HEK293T (cell line): ENCODE measurements around the gene CADM4.

ENCODE experiments used
- CTCF ChIA-PET: fragments of 350-600 bp; formaldehyde crosslinking; extraction: SDS; loops from one replicate; lab custom pipeline; 2021; ENCODE audit warnings: antibody characterized with exemption, inconsistent platforms; lab: Yijun Ruan, JAX
- POLR2A ChIA-PET: fragments of 350-600 bp; formaldehyde crosslinking; extraction: SDS; loops from one replicate; lab custom pipeline; 2020; ENCODE audit warnings: antibody characterized with exemption, inconsistent platforms; lab: Yijun Ruan, JAX
- DNase-seq: peaks from one replicate; pipeline ENCODE4 v3.0.0; 2012; ENCODE audit warnings: mixed read lengths; ENCODE audit errors: extremely low spot score
- ARNT ChIP-seq: fragments of 450-650 bp; IDR thresholded peaks from 2 replicates; pipeline ENCODE4 v1.6.1; 2017; ENCODE audit warnings: mild to moderate bottlenecking
- BHLHE40 ChIP-seq: fragments of 450-650 bp; IDR thresholded peaks from 2 replicates; pipeline ENCODE4 v1.6.1; 2016; ENCODE audit warnings: mild to moderate bottlenecking, moderate library complexity, borderline replicate concordance
- CTBP1 ChIP-seq: fragments of 450-650 bp; IDR thresholded peaks from 2 replicates; pipeline ENCODE4 v1.6.1; 2016; ENCODE audit warnings: borderline replicate concordance
- ELF4 ChIP-seq: fragments of 450-650 bp; IDR thresholded peaks from 2 replicates; pipeline ENCODE4 v1.6.1; 2017; ENCODE audit warnings: antibody characterized with exemption
- FOXA1 ChIP-seq: fragments of 450-650 bp; IDR thresholded peaks from 2 replicates; pipeline ENCODE4 v1.6.1; 2016; ENCODE audit warnings: mild to moderate bottlenecking
- FOXK2 ChIP-seq: fragments of 450-650 bp; IDR thresholded peaks from 2 replicates; pipeline ENCODE4 v1.6.1; 2016; ENCODE audit warnings: mild to moderate bottlenecking
- FOXM1 ChIP-seq: fragments of 450-650 bp; IDR thresholded peaks from 2 replicates; pipeline ENCODE4 v1.6.1; 2017; ENCODE audit warnings: mild to moderate bottlenecking, borderline replicate concordance
- HDGF ChIP-seq: fragments of 450-650 bp; IDR thresholded peaks from 2 replicates; pipeline ENCODE4 v1.6.1; 2017; ENCODE audit warnings: antibody characterized with exemption, borderline replicate concordance
- L3MBTL2 ChIP-seq: fragments of 450-650 bp; conservative IDR thresholded peaks from 2 replicates; pipeline ENCODE4 v1.6.1; 2016; ENCODE audit warnings: mild to moderate bottlenecking
- LEF1 ChIP-seq: fragments of 450-650 bp; IDR thresholded peaks from 2 replicates; pipeline ENCODE4 v1.6.1; 2017; ENCODE audit warnings: mild to moderate bottlenecking, borderline replicate concordance
- NFRKB ChIP-seq: fragments of 450-650 bp; IDR thresholded peaks from 2 replicates; pipeline ENCODE4 v1.6.1; 2016; ENCODE audit warnings: mild to moderate bottlenecking, moderate library complexity
- SP1 ChIP-seq: fragments of 450-650 bp; IDR thresholded peaks from 2 replicates; pipeline ENCODE4 v1.6.1; 2017
- SUZ12 ChIP-seq: fragments of 450-650 bp; IDR thresholded peaks from 2 replicates; pipeline ENCODE4 v1.6.1; 2016; ENCODE audit warnings: mild to moderate bottlenecking
- TARDBP ChIP-seq: fragments of 450-650 bp; IDR thresholded peaks from 2 replicates; pipeline ENCODE4 v1.6.1; 2016
- ZNF384 ChIP-seq: fragments of 450-650 bp; IDR thresholded peaks from 2 replicates; pipeline ENCODE4 v1.6.1; 2016
- TF ChIP-seq, protein P1 (sequence below): fragments of 450-650 bp; IDR thresholded peaks from 2 replicates; pipeline ENCODE4 v1.6.1; 2016

CADM4 gene

GRCh38 chr19:43612374-43612773 lies 27.3 kb downstream of the CADM4 start:
- DNase-seq: no peak
- TF ChIP-seq NFRKB (no peak), CTBP1 (no peak), L3MBTL2 (no peak), HDGF (no peak), SP1 (no peak)
- CTCF ChIA-PET: no interaction called here
- POLR2A ChIA-PET: no interaction called here

DNA sequence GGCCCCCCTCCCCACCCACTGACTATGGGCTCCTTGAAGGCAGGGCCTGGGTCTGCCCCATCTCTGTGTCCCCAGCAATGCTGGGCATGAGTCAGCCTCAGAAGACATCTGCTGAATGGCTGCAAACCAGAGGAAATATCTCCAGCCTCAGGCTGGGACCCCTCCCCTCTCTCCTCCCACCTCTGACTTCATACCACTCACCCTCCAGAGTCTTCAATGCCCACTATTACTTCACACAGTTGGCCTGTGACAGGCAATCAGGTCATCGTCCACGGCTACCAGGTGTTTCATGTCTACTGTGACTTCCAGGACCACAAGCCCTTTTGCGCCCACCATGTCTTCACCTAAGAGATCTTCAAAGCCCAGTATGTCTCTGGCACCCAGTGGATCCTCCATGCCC lies 27.9 kb downstream of the CADM4 start, which contains the start of gene SRRM5:
Gene SRRM5, plus strand, starts transcription at position 301 of the 400 bp plus-strand sequence. Its CDS starts 34 bp downstream, at position 335.
- ChIA-PET POLR2A (no interaction called here), CTCF (no interaction called here)
- TF ChIP-seq HDGF: no peak
- no peak for TF ChIP-seq ZNF384
- no peak for TF ChIP-seq NFRKB
- TF ChIP-seq FOXK2: no peak
- TF ChIP-seq FOXM1: no peak
- DNase-seq: no peak

- no peak for DNase-seq
- TF ChIP-seq FOXK2 (no peak), TARDBP (no peak), FOXM1 (no peak), CTBP1 (no peak), ELF4 (no peak), ARNT (no peak), ZNF384 (no peak), L3MBTL2 (no peak), BHLHE40 (no peak), HDGF (no peak), NFRKB (no peak), FOXA1 (no peak)
- TF ChIP-seq, protein P1, sequence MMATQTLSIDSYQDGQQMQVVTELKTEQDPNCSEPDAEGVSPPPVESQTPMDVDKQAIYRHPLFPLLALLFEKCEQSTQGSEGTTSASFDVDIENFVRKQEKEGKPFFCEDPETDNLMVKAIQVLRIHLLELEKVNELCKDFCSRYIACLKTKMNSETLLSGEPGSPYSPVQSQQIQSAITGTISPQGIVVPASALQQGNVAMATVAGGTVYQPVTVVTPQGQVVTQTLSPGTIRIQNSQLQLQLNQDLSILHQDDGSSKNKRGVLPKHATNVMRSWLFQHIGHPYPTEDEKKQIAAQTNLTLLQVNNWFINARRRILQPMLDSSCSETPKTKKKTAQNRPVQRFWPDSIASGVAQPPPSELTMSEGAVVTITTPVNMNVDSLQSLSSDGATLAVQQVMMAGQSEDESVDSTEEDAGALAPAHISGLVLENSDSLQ: no peak
- POLR2A ChIA-PET: interaction anchor here (1.1 kb wide), 1 partner anchor 14 kb away, joined by 3 read pairs; the partner anchor contains the start of genes IRGQ and ZNF576
- CTCF ChIA-PET: no interaction called here
Observed at GRCh38 chr19:43610493-43610892, 29.2 kb downstream of the CADM4 start.

GRCh38 chr19:43609872-43610271 lies 29.8 kb downstream of the CADM4 start:
- TF ChIP-seq HDGF (no peak), LEF1 (no peak), FOXA1 (no peak), ELF4 (no peak), BHLHE40 (no peak), L3MBTL2 (no peak), ZNF384 (no peak), FOXM1 (no peak)
- TF ChIP-seq, protein P1: no peak
- ChIA-PET POLR2A (no interaction called here), CTCF (no interaction called here)
- DNase-seq: no peak

- TF ChIP-seq FOXA1: no peak
- TF ChIP-seq SP1: no peak
- TF ChIP-seq, protein P1: no peak
- no peak for TF ChIP-seq SUZ12
- no peak for TF ChIP-seq FOXK2
- TF ChIP-seq CTBP1: no peak
- TF ChIP-seq HDGF: no peak
- TF ChIP-seq BHLHE40: no peak
- no peak for TF ChIP-seq ELF4
- no peak for TF ChIP-seq LEF1
- TF ChIP-seq ARNT: no peak
- no peak for TF ChIP-seq ZNF384
- TF ChIP-seq NFRKB: no peak
- no peak for TF ChIP-seq TARDBP
- no peak for TF ChIP-seq FOXM1
- TF ChIP-seq L3MBTL2: no peak
- ChIA-PET CTCF (no interaction called here), POLR2A (no interaction called here)
- DNase-seq: no peak
Observed at GRCh38 chr19:43607238-43608205, 32.1 kb downstream of the CADM4 start.

GRCh38 chr19:43606569-43607229 lies 33.0 kb downstream of the CADM4 start:
- ChIA-PET CTCF (no interaction called here), POLR2A (no interaction called here)
- no peak for DNase-seq
- no peak for TF ChIP-seq TARDBP
